Adrenal gland (tissue), 5 donors: ENCODE results near the gene PGS1.

Source experiments
- POLR2A ChIP-seq, 2 donors: fragments of 450-650 bp; IDR thresholded peaks; one replicate each; pipeline ENCODE4 v1.6.1; 2017; ENCODE audit warnings: antibody characterized with exemption in 2 of 2, mild to moderate bottlenecking in 2 of 2, moderate library complexity in 1 of 2
- TF ChIP-seq, protein P1 (sequence below), 6 experiments: fragments of 450-650 bp in 4 of 6; fragments of 200-600 bp in 2 of 6; sonication (generic) in 1 of 6; IDR thresholded peaks; 1 replicate in 5 of 6; 2 replicates in 1 of 6; pipeline versions ENCODE4 v1.5.1 to v1.8.0; 2016 to 2021; ENCODE audit warnings: antibody characterized with exemption in 6 of 6, mild to moderate bottlenecking in 2 of 6, moderate library complexity in 1 of 6
- donor health status: DM: no; HTN: no; CAD: no.

- TF ChIP-seq, protein P1, sequence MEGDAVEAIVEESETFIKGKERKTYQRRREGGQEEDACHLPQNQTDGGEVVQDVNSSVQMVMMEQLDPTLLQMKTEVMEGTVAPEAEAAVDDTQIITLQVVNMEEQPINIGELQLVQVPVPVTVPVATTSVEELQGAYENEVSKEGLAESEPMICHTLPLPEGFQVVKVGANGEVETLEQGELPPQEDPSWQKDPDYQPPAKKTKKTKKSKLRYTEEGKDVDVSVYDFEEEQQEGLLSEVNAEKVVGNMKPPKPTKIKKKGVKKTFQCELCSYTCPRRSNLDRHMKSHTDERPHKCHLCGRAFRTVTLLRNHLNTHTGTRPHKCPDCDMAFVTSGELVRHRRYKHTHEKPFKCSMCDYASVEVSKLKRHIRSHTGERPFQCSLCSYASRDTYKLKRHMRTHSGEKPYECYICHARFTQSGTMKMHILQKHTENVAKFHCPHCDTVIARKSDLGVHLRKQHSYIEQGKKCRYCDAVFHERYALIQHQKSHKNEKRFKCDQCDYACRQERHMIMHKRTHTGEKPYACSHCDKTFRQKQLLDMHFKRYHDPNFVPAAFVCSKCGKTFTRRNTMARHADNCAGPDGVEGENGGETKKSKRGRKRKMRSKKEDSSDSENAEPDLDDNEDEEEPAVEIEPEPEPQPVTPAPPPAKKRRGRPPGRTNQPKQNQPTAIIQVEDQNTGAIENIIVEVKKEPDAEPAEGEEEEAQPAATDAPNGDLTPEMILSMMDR (IDR thresholded peaks at IDR 0.05) = no peak
- no peak for TF ChIP-seq POLR2A (IDR thresholded peaks at IDR 0.05)
Observed at GRCh38 chr17:78383725-78384471, 5.4 kb downstream of the PGS1 start.
